Keratinocyte (primary cell): Measurements from ENCODE around the gene ZNF462. TPM values are rescaled to one million over a fixed set of nuclear protein-coding genes. Genes with fewer than 3 reads are reported as not detected.
A peak's percentile ranks its signal among the peaks of the same experiment; 100 is the strongest.

Source experiments
- DNase-seq: peaks from one replicate; pipeline ENCODE4 v3.0.0-alpha.2; 2011; ENCODE audit warnings: low read depth, missing footprints, low spot score
- FAIRE-seq: peaks from 2 replicates; lab custom pipeline; 2011; peaks lifted over from hg19 to GRCh38; lab: Jason Lieb, UNC
- H2AFZ ChIP-seq: 2 replicates; pipeline ENCODE4 v1.6.0; 2012; ENCODE audit warnings: low read length, control low read depth, inconsistent platforms; ENCODE audit not compliant: control insufficient read depth
- H3K27ac ChIP-seq: 2 replicates; pipeline ENCODE4 v1.5.1; 2011; ENCODE audit warnings: low read length; ENCODE audit not compliant: control insufficient read depth, insufficient read depth
- H3K27me3 ChIP-seq: 3 replicates; pipeline ENCODE4 v1.6.0; 2011; ENCODE audit warnings: low read length; ENCODE audit not compliant: control insufficient read depth, insufficient read depth; ENCODE audit errors: extremely low read depth
- H3K36me3 ChIP-seq, 2 experiments: 2 replicates in 1 of 2; 3 replicates in 1 of 2; pipeline ENCODE4 v1.5.1; 2011; ENCODE audit warnings: low read length in 2 of 2, mild to moderate bottlenecking in 1 of 2; ENCODE audit not compliant: control insufficient read depth in 2 of 2, insufficient read depth in 2 of 2; ENCODE audit errors: extremely low read depth in 1 of 2
- H3K4me1 ChIP-seq: 3 replicates; pipeline ENCODE4 v1.5.1; 2011; ENCODE audit warnings: low read length; ENCODE audit not compliant: control insufficient read depth, insufficient read depth; ENCODE audit errors: extremely low read depth
- H3K4me2 ChIP-seq: 3 replicates; pipeline ENCODE4 v1.6.0; 2011; ENCODE audit warnings: low read depth, low read length; ENCODE audit not compliant: control insufficient read depth, insufficient read depth; ENCODE audit errors: extremely low read depth
- H3K4me3 ChIP-seq, 3 experiments: fragments of 200-600 bp in 1 of 3; sonication (generic) in 1 of 3; 2 replicates in 2 of 3; 3 replicates in 1 of 3; pipeline ENCODE4 v1.5.1; 2011 to 2016; ENCODE audit warnings: low read length in 3 of 3, mild to moderate bottlenecking in 3 of 3, control low read depth in 2 of 3, inconsistent platforms in 1 of 3, low read depth in 1 of 3, mixed read lengths in 1 of 3, mixed run types in 1 of 3, moderate library complexity in 1 of 3; ENCODE audit not compliant: control insufficient read depth in 2 of 3, insufficient read depth in 2 of 3; ENCODE audit errors: extremely low read depth in 1 of 3
- H3K79me2 ChIP-seq: 2 replicates; pipeline ENCODE4 v1.6.0; 2012; ENCODE audit warnings: low read length; ENCODE audit not compliant: control insufficient read depth, insufficient read depth
- H3K9ac ChIP-seq: 3 replicates; pipeline ENCODE4 v1.6.0; 2011; ENCODE audit warnings: low read length; ENCODE audit not compliant: control insufficient read depth, insufficient read depth; ENCODE audit errors: extremely low read depth
- H3K9me1 ChIP-seq: 3 replicates; pipeline ENCODE4 v1.6.0; 2011; ENCODE audit warnings: low read length; ENCODE audit not compliant: control insufficient read depth, insufficient read depth; ENCODE audit errors: extremely low read depth
- H3K9me3 ChIP-seq: 2 replicates; pipeline ENCODE4 v1.5.1; 2012; ENCODE audit warnings: low read depth, low read length; ENCODE audit not compliant: control insufficient read depth
- H4K20me1 ChIP-seq: 3 replicates; pipeline ENCODE4 v1.6.0; 2011; ENCODE audit warnings: low read length; ENCODE audit not compliant: control insufficient read depth, insufficient read depth; ENCODE audit errors: extremely low read depth
- CTCF ChIP-seq, 3 experiments: IDR thresholded peaks in 1 of 3; conservative IDR thresholded peaks in 1 of 3; optimal IDR thresholded peaks in 1 of 3; 2 replicates in 2 of 3; 3 replicates in 1 of 3; pipeline versions ENCODE3 to v1.5.1; 2011; ENCODE audit warnings: low read length in 3 of 3, mild to moderate bottlenecking in 3 of 3, moderate library complexity in 2 of 3, control low read depth in 1 of 3, inconsistent platforms in 1 of 3; ENCODE audit not compliant: insufficient read depth in 2 of 3; ENCODE audit errors: extremely low read depth in 1 of 3
- EZH2 ChIP-seq: IDR thresholded peaks from one replicate; pipeline ENCODE4 v1.6.1; 2012; ENCODE audit warnings: inconsistent platforms, mild to moderate bottlenecking, low read length, moderate library complexity
- dilution Hi-C: fragments of 300-500 bp; cut with MboI; formaldehyde crosslinking; loops from one replicate; pipeline ENCODE4 v1.7.0; 2020; ENCODE audit warnings: low sequenced_read_pairs; ENCODE audit not compliant: extremely low pct_ligation_motif_present
- polyA plus RNA-seq, 5 experiments: library from polyadenylated mRNA; depleted of rRNA in 3 of 5; stranded (reverse) in 3 of 5; stranded (forward) in 1 of 5; unstranded in 1 of 5; fragments of >200 nt; gene quantifications; 1 replicate in 1 of 5; 2 replicates in 3 of 5; 3 replicates in 1 of 5; pipeline versions ENCODE4 v1.2.1 to v1.2.3, GENCODE V29; 2011 to 2012; ENCODE audit warnings: missing spikeins in 2 of 5, low read depth in 1 of 5, low replicate concordance in 1 of 5

The ZNF462 gene
- polyA plus RNA-seq, 1 donor (not counting 4 experiments of a cell fraction or from before 2014, with no cell fraction given), result 7.8 TPM

GRCh38 chr9:106857811-106858470, 5.0 kb upstream of the ZNF462 start:
- Histone ChIP-seq H3K36me3 (no peaks in the 10 kb centered on the region), H3K27ac (no peak overlapping the region), H2AFZ (no peak overlapping the region), H3K4me1 (peaks cover 10% of the 10 kb centered on the region), H3K4me3 (no peak overlapping the region), H3K79me2 (peaks cover 9% of the 10 kb centered on the region), H4K20me1 (no peaks in the 10 kb centered on the region), H3K9me1 (no peaks in the 10 kb centered on the region), H3K4me2 (no peak overlapping the region), H3K9me3 (no peaks in the 10 kb centered on the region), H3K27me3 (no peaks in the 10 kb centered on the region), H3K9ac (no peak overlapping the region)
- DNase-seq (no peak), FAIRE-seq (no peak)
- dilution Hi-C loops, result loop anchor here (25.0 kb wide), 1 partner anchor 271 kb away; no protein-coding TSS in a partner anchor
- TF ChIP-seq EZH2 (no peak), CTCF (optimal IDR thresholded peaks at IDR 0.05 in 1 of 3, IDR thresholded peaks at IDR 0.05 in 1 of 3, conservative IDR thresholded peaks at IDR 0.05 in 1 of 3; ENCODE audit: extremely low read depth in 1 of 3, insufficient read depth in 2 of 3, low read length in 3 of 3) (no peak)

GRCh38 chr9:106859957-106860720, 2.8 kb upstream of the ZNF462 start:
- Histone ChIP-seq H3K27ac (peak overlapping the region; percentile 89), H3K9me1 (no peaks in the 10 kb centered on the region), H3K4me3 (peak overlapping the region; percentile 86 to 92 (median 88)), H4K20me1 (no peaks in the 10 kb centered on the region), H3K9ac (peak overlapping the region; percentile 91), H3K27me3 (no peaks in the 10 kb centered on the region), H3K36me3 (no peaks in the 10 kb centered on the region), H3K9me3 (no peaks in the 10 kb centered on the region), H2AFZ (peak overlapping the region; percentile 93), H3K4me2 (peak overlapping the region; percentile 91), H3K79me2 (peaks cover 30% of the 10 kb centered on the region), H3K4me1 (peaks cover 14% of the 10 kb centered on the region)
- DNase-seq (no peak), FAIRE-seq (peak; percentile 49)
- TF ChIP-seq CTCF (optimal IDR thresholded peaks at IDR 0.05 in 1 of 3, IDR thresholded peaks at IDR 0.05 in 1 of 3, conservative IDR thresholded peaks at IDR 0.05 in 1 of 3; ENCODE audit: extremely low read depth in 1 of 3, insufficient read depth in 2 of 3, low read length in 3 of 3), result no peak
- no peak for TF ChIP-seq EZH2
- dilution Hi-C loops, result loop anchor here (25.0 kb wide), 1 partner anchor 273 kb away; no protein-coding TSS in a partner anchor
